Panc1 (cell line): ENCODE measurements around the gene PTGDR2. TPM values are rescaled to one million over a fixed set of nuclear protein-coding genes. Genes with fewer than 3 reads are reported as not detected.

ENCODE experiments used
- ATAC-seq: fragments of 200-7000 bp; cut with Tn5 transposase; 2 replicates; pipeline ENCODE4 v1.9.1; 2020; ENCODE audit warnings: mild to moderate bottlenecking, moderate library complexity
- BruUV-seq: library from RNA; stranded (reverse); fragments of 400-500 nt; replicated peaks from 2 replicates; lab custom pipeline; 2021; lab: Mats Ljungman, UMichigan
- CTCF ChIA-PET: fragments of 300-600 bp; sonication (Branson Sonifier 250); formaldehyde crosslinking; loops from one replicate; lab custom pipeline; 2022; ENCODE audit warnings: antibody characterized with exemption; lab: Charles Lee
- POLR2A ChIA-PET: fragments of 300-600 bp; sonication (Branson Sonifier 250); formaldehyde crosslinking; loops from one replicate; lab custom pipeline; 2022; ENCODE audit warnings: antibody characterized with exemption; lab: Charles Lee
- DNase-seq: peaks from one replicate; pipeline ENCODE4 v3.0.0-alpha.2; 2010; ENCODE audit warnings: low read depth, low spot score
- H3K27ac ChIP-seq: 2 replicates; pipeline ENCODE4 v1.5.1; 2011; ENCODE audit warnings: mild to moderate bottlenecking, low read length, inconsistent platforms
- H3K27me3 ChIP-seq: fragments of 200-500 bp; sonication (Bioruptor generic); 2 replicates; pipeline ENCODE4 v1.6.0; 2014; ENCODE audit warnings: low read length, inconsistent platforms; ENCODE audit not compliant: control insufficient read depth, insufficient read depth
- H3K36me3 ChIP-seq: fragments of 200-500 bp; sonication (Bioruptor generic); 2 replicates; pipeline ENCODE4 v1.5.1; 2014; ENCODE audit warnings: inconsistent platforms, mild to moderate bottlenecking, low read length, moderate library complexity; ENCODE audit not compliant: control insufficient read depth, insufficient read depth
- H3K4me1 ChIP-seq: 2 replicates; pipeline ENCODE4 v1.5.1; 2011; ENCODE audit warnings: inconsistent platforms, mild to moderate bottlenecking, low read length, moderate library complexity; ENCODE audit not compliant: control insufficient read depth, insufficient read depth
- H3K4me3 ChIP-seq, 2 experiments: 2 replicates each; pipeline ENCODE4 v1.5.1; 2011 to 2012; ENCODE audit warnings: low read depth in 2 of 2, low read length in 2 of 2, mild to moderate bottlenecking in 2 of 2, inconsistent platforms in 1 of 2, moderate library complexity in 1 of 2
- H3K9me3 ChIP-seq: fragments of 200-500 bp; sonication (Bioruptor generic); 2 replicates; pipeline ENCODE4 v1.5.1; 2014; ENCODE audit warnings: low read depth, mild to moderate bottlenecking, inconsistent platforms, low read length, moderate library complexity; ENCODE audit not compliant: control insufficient read depth, insufficient read depth
- CTCF ChIP-seq: fragments of 450-650 bp; IDR thresholded peaks from 2 replicates; pipeline ENCODE4 v1.5.1; 2017; ENCODE audit warnings: mild to moderate bottlenecking
- POLR2AphosphoS5 ChIP-seq: IDR thresholded peaks from 2 replicates; pipeline ENCODE4 v1.6.1; 2012; ENCODE audit warnings: mild to moderate bottlenecking, low read depth, low read length, moderate library complexity
- REST ChIP-seq, 2 experiments: IDR thresholded peaks; 2 replicates each; pipeline ENCODE4 v1.6.1; 2011 to 2012; ENCODE audit warnings: low read depth in 2 of 2, control low read depth in 1 of 2, low read length in 1 of 2, mild to moderate bottlenecking in 1 of 2, moderate library complexity in 1 of 2; ENCODE audit not compliant: insufficient read depth in 1 of 2
- SIN3A ChIP-seq: IDR thresholded peaks from 2 replicates; pipeline ENCODE4 v1.6.1; 2012; ENCODE audit warnings: low read depth, mild to moderate bottlenecking, low read length, moderate library complexity, borderline replicate concordance; ENCODE audit not compliant: insufficient read depth
- TCF7L2 ChIP-seq: IDR thresholded peaks from 2 replicates; pipeline ENCODE4 v1.6.1; 2011; ENCODE audit warnings: mild to moderate bottlenecking, low read depth, low read length, inconsistent platforms
- in situ Hi-C: cut with HindIII; loops from 2 replicates; pipeline ENCODE4 v1.10.0; 2016; ENCODE audit warnings: low sequenced_read_pairs, low pct_unique_long_range_greater_than_20kb
- intact Hi-C: fragments of 100-400 bp; cut with micrococcal nuclease; formaldehyde crosslinking; loops from one replicate; pipeline ENCODE4 v1.10.0; 2022; ENCODE audit not compliant: unreplicated experiment
- total RNA-seq: library from RNA; stranded (reverse); gene quantifications from one replicate; pipeline ENCODE4 v1.2.1, GENCODE V29; 2021; ENCODE audit not compliant: unreplicated experiment

Gene PTGDR2
- total RNA-seq, 1 experiment from 2014 or later: not detected

DNA sequence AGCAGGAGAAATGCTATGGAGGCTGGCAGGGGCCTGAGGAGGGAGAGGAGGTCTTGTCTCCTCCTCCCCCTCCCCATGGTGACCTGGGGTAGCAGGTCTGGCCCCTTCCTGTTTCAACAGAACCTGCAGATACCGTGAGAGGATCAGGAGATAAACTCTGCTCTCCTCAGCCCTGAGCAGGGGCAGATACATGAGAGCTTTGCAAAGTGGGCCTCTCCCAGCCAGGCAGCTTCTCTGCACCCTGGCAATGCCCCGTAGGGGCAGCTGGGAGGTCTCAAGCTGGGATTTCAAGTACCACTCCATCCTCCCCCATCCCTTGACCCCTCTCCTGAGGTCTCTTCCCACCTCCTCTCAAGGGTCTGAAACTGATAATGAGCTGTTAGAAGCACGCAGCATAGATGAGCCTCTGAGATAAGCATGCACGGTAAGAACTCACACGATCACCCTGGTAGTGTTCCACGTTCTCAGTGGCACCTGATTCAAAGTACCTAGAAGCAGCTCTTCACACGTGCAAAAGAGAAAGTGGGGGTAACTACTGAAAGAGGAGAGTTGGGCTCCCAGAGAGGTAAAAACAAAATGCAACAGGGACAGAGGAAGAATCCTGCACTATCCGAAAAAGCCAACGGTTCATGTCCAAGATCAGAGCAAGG is 18.8 kb downstream of the PTGDR2 start:
- Histone ChIP-seq H3K27ac (no peak overlapping the region), H3K4me1 (peaks cover 6% of the 10 kb centered on the region; the same call in 1 of the 2 replicates), H3K9me3 (no peaks in the 10 kb centered on the region), H3K36me3 (no peaks in the 10 kb centered on the region; the same call in 1 of the 2 replicates), H3K27me3 (peaks cover 8% of the 10 kb centered on the region), H3K4me3 (no peak overlapping the region)
- POLR2A ChIA-PET: no interaction called here
- in situ Hi-C loops (no loop called here), intact Hi-C loops (no loop called here)
- CTCF ChIA-PET: interaction anchor here (0.6 to 1.8 kb wide), 2 partner anchors 10 to 50 kb away, joined by 4 to 5 read pairs; no protein-coding TSS in a partner anchor
- TF ChIP-seq TCF7L2 (no peak), POLR2AphosphoS5 (no peak), SIN3A (no peak), REST (IDR thresholded peaks at IDR 0.05; ENCODE audit: insufficient read depth in 1 of 2, low read depth in 2 of 2, low read length in 1 of 2) (no peak), CTCF (no peak)
- no peak for DNase-seq
- no TSS peak for BruUV-seq
- no peak for ATAC-seq

- no TSS peak for BruUV-seq
- H3K4me3 ChIP-seq: no peak overlapping the region
- H3K36me3 ChIP-seq: no peaks in the 10 kb centered on the region
- ChIA-PET POLR2A (no interaction called here), CTCF (interaction anchor here (0.6 to 1.2 kb wide), 2 partner anchors 52 to 307 kb away, joined by 3 read pairs; no protein-coding TSS in a partner anchor)
- no peak overlapping the region for H3K27ac ChIP-seq
- H3K4me1 ChIP-seq: no peaks in the 10 kb centered on the region
- intact Hi-C loops: no loop called here
- ATAC-seq: no peak
- no peaks in the 10 kb centered on the region for H3K9me3 ChIP-seq
- in situ Hi-C loops: no loop called here
- DNase-seq: no peak
- peaks cover 8% of the 10 kb centered on the region for H3K27me3 ChIP-seq
- no peak for TF ChIP-seq POLR2AphosphoS5
- TF ChIP-seq CTCF: no peak
- TF ChIP-seq SIN3A: no peak
- TF ChIP-seq TCF7L2: no peak
- no peak for TF ChIP-seq REST (IDR thresholded peaks at IDR 0.05; ENCODE audit: insufficient read depth in 1 of 2, low read depth in 2 of 2, low read length in 1 of 2)
Observed at GRCh38 chr11:60835534-60835846, 20.3 kb downstream of the PTGDR2 start.
